RKO (cell line): ENCODE results near the gene NPC1.
"Not testable (repeated sequence)": the region's sequence is repeated elsewhere in the genome, so short reads cannot be mapped to it uniquely, and the experiment has no call there.

ENCODE experiments used
- DNase-seq: peaks from one replicate; pipeline ENCODE4 v3.0.0-alpha.2; 2016; ENCODE audit warnings: low spot score

The NPC1 gene

GRCh38 chr18:23586249-23587196, at the start of gene NPC1:
TSS of gene NPC1 (minus strand) at chr18:23586506. CDS start at chr18:23586343, 163 bp downstream.
- peak; percentile 95 for DNase-seq

- DNase-seq, result no peak
These were observed 49.7 kb upstream of the NPC1 start for GRCh38 chr18:23636071-23636399.

GRCh38 chr18:23635283-23636070, 49.2 kb upstream of the NPC1 start:
- no peak for DNase-seq

GRCh38 chr18:23634692-23635091, 48.4 kb upstream of the NPC1 start:
- no peak for DNase-seq

- no peak for DNase-seq
These were observed 46.3 kb upstream of the NPC1 start for GRCh38 chr18:23632615-23633014.

- no peak for DNase-seq
These were observed 45.4 kb upstream of the NPC1 start for GRCh38 chr18:23631746-23632145.

- no peak for DNase-seq
These were observed 45.0 kb upstream of the NPC1 start for GRCh38 chr18:23631312-23631711.

GRCh38 chr18:23629444-23629946, 43.2 kb upstream of the NPC1 start:
- DNase-seq, result no peak

- DNase-seq, result no peak
These were observed 41.7 kb upstream of the NPC1 start for GRCh38 chr18:23627970-23628369.

GRCh38 chr18:23627321-23627720, 41.0 kb upstream of the NPC1 start:
- DNase-seq, result peak; percentile 55

GRCh38 chr18:23626451-23627279, 40.4 kb upstream of the NPC1 start:
- DNase-seq, result peak; percentile 10

GRCh38 chr18:23623040-23623439, 36.7 kb upstream of the NPC1 start:
- no peak for DNase-seq

- DNase-seq, result no peak
These were observed 33.1 kb upstream of the NPC1 start for GRCh38 chr18:23619388-23619881.

- no peak for DNase-seq
These were observed 32.6 kb upstream of the NPC1 start for GRCh38 chr18:23618862-23619387.

- no peak for DNase-seq
These were observed 31.2 kb upstream of the NPC1 start for GRCh38 chr18:23617412-23618014.

GRCh38 chr18:23616258-23616657, 30.0 kb upstream of the NPC1 start:
- no peak for DNase-seq

GRCh38 chr18:23614891-23615290, 28.6 kb upstream of the NPC1 start:
- DNase-seq, result no peak

- no peak for DNase-seq
These were observed 28.1 kb upstream of the NPC1 start for GRCh38 chr18:23614413-23614812.

GRCh38 chr18:23613091-23613475, 26.8 kb upstream of the NPC1 start:
- DNase-seq, result not testable (repeated sequence)

GRCh38 chr18:23612434-23613090, 26.3 kb upstream of the NPC1 start:
- DNase-seq, result no peak
